Measurements from ENCODE around the gene GLCCI1.

- TF ChIP-seq CTCF (conservative IDR thresholded peaks at IDR 0.05; ENCODE audit: low read depth, low read length) = no peak
- TF ChIP-seq EZH2phosphoT487 (IDR thresholded peaks at IDR 0.05; ENCODE audit: borderline replicate concordance, low read length) = no peak
- TF ChIP-seq EZH2 (IDR thresholded peaks at IDR 0.05; ENCODE audit: low read length, unreplicated experiment) = no peak
These were observed 34.6 kb upstream of the GLCCI1 start for GRCh38 chr7:7933915-7934526.

Data from PC-3 (cell line).